Spleen (tissue), 11 donors: ENCODE results near the gene NHERF2. TPM values are rescaled to one million over a fixed set of nuclear protein-coding genes. Genes with fewer than 3 reads are reported as not detected.

Source experiments
- DNase-seq: peaks from one replicate; pipeline ENCODE4 v3.0.0-alpha.2; 2020
- H3K27ac ChIP-seq, 8 donors: fragments of 200-600 bp; sonication (generic) in 7 of 8; 1 replicate in 4 of 8; 2 replicates in 4 of 8; pipeline versions ENCODE4 v1.5.0 to v1.8.0; 2016 to 2021; ENCODE audit warnings: inconsistent platforms in 4 of 8, mild to moderate bottlenecking in 4 of 8, moderate library complexity in 1 of 8
- H3K27me3 ChIP-seq, 7 donors: fragments of 200-600 bp; sonication (generic) in 6 of 7; replicated peaks in 1 of 7; 1 replicate in 4 of 7; 2 replicates in 3 of 7; pipeline versions ENCODE4 v1.5.0 to v1.8.0; 2016 to 2021; ENCODE audit warnings: inconsistent platforms in 3 of 7, mild to moderate bottlenecking in 1 of 7
- H3K36me3 ChIP-seq, 6 donors: fragments of 200-600 bp; sonication (generic) in 5 of 6; 1 replicate in 4 of 6; 2 replicates in 2 of 6; pipeline versions ENCODE4 v1.5.0 to v1.8.0; 2016 to 2021; ENCODE audit warnings: inconsistent platforms in 2 of 6
- H3K4me1 ChIP-seq, 6 donors: fragments of 200-600 bp; sonication (generic) in 5 of 6; 1 replicate in 3 of 6; 2 replicates in 3 of 6; pipeline versions ENCODE4 v1.5.0 to v1.8.0; 2016 to 2021; ENCODE audit warnings: inconsistent platforms in 3 of 6
- H3K4me3 ChIP-seq, 8 donors: fragments of 200-600 bp; sonication (generic) in 7 of 8; 1 replicate in 4 of 8; 2 replicates in 4 of 8; pipeline versions ENCODE4 v1.5.0 to v1.8.0; 2016 to 2021; ENCODE audit warnings: inconsistent platforms in 4 of 8, mild to moderate bottlenecking in 4 of 8, moderate library complexity in 2 of 8
- H3K9me3 ChIP-seq, 8 donors: fragments of 200-600 bp; sonication (generic) in 7 of 8; 1 replicate in 4 of 8; 2 replicates in 4 of 8; pipeline versions ENCODE4 v1.5.0 to v1.8.0; 2016 to 2021; ENCODE audit warnings: inconsistent platforms in 4 of 8
- POLR2A ChIP-seq, 3 donors: fragments of 450-650 bp; IDR thresholded peaks; one replicate each; pipeline ENCODE4 v1.5.1; 2017; ENCODE audit warnings: antibody characterized with exemption in 3 of 3, mild to moderate bottlenecking in 1 of 3
- POLR2AphosphoS5 ChIP-seq, 3 donors: sonication (generic); formaldehyde crosslinking; IDR thresholded peaks; one replicate each; pipeline ENCODE4 v1.5.1; 2017; ENCODE audit warnings: antibody characterized with exemption in 3 of 3
- WGBS, 5 donors: extraction: QIAGEN DNeasy Blood & Tissue Kit in 3 of 5; methylation state at CpG; one replicate each; pipeline versions ENCODE4 v1.1.5 to v1.1.7; 2013 to 2018; 5-methylcytosine and 5-hydroxymethylcytosine counted together
- intact Hi-C: fragments of 100-400 bp; cut with DNase I; formaldehyde crosslinking; loops from one replicate; pipeline ENCODE4 v1.15.0; 2023; ENCODE audit warnings: low total_unique reads
- polyA plus RNA-seq, 3 donors: library from polyadenylated mRNA; stranded (reverse); fragments of 200-250 nt; gene quantifications; one replicate each; pipeline ENCODE4 v1.2.1, GENCODE V29; 2013
- total RNA-seq, 7 donors: library from RNA; depleted of rRNA in 3 of 7; stranded (reverse); fragments of >200 nt in 3 of 7; fragmentation: NEBNext Ultra II Directional in 4 of 7; extraction: Animal tissue kit (Norgen Biotek cat#: 25700) in 4 of 7; gene quantifications; one replicate each; pipeline versions ENCODE4 v1.1.0 to v1.2.1, GENCODE V29; 2016 to 2021
- TF ChIP-seq, protein P1 (sequence below), 11 experiments: fragments of 200-600 bp in 7 of 11; fragments of 450-650 bp in 4 of 11; sonication (generic) in 4 of 11; IDR thresholded peaks in 8 of 11; conservative IDR thresholded peaks in 3 of 11; 1 replicate in 7 of 11; 2 replicates in 4 of 11; pipeline versions ENCODE4 v1.4.0 to v1.8.0; 2016 to 2021; ENCODE audit warnings: antibody characterized with exemption in 11 of 11, inconsistent platforms in 4 of 11, mild to moderate bottlenecking in 1 of 11
- donor health status: healthy with polysubstance abuse.
- donor health status: DM: no; HTN: no; CAD: no; lungs with moderate emphysema.
- donor health status: DM: no; HTN: no; CAD: no.
- donor health status: Bipolar disorder and iron deficiency.
- donor health status: healthy.
- donor health status: DM: no; HTN: no; CAD: no.
- donor health status: DM: yes; HTN: yes; CAD: no.

NHERF2 gene
- total and polyA plus RNA-seq, 10 donors = 62.4 to 218 (median 112) TPM

DNA sequence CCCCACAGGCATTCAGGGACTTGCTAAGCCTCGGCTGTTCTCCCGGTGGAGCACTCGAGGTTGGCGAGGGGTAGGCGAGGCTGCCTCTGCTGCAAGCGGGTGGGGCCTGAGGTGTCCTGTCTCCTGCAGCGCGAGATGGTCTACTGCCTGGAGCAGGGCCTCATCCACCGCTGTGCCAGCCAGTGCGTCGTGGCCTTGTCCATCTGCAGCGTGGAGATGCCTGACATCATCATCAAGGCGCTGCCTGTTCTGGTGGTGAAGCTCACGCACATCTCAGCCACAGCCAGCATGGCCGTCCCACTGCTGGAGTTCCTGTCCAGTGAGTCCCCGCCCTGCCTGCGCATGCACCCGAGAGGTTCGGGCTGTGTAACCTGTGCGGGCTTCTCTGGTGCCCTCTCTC lies 47.4 kb downstream of the NHERF2 start:
- peaks cover 0 to 100% (median 89%) of the 10 kb centered on the region in 6 donors for H3K36me3 ChIP-seq
- intact Hi-C loops = no loop called here
- 90 to 98% (median 95%) methylated on average over 10 to 20 of the region's 20 CpGs for WGBS, 5 donors

DNA sequence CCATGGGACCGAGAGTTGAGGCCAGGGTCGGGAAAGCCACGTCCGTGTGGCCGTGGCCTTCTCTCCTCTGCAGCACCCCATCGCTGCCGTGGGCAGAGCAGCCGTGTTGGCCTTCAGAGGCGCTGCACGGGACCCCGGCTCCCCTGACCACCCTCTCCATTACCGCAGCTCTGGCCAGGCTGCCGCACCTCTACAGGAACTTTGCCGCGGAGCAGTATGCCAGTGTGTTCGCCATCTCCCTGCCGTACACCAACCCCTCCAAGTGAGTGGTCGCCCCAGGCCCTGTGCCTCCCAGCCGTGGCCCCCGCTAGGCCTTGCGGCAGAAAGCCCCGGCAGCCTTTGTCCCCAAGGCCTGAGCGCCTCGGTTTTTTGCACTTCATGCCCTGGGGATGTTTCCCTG lies 48.9 kb downstream of the NHERF2 start:
- intact Hi-C loops = no loop called here
- Histone ChIP-seq H3K9me3 (no peaks in the 10 kb centered on the region), H3K4me1 (no peaks in the 10 kb centered on the region), H3K27me3 (no peaks in the 10 kb centered on the region), H3K4me3 (no peak overlapping the region), H3K27ac (no peak overlapping the region), H3K36me3 (peaks cover 0 to 100% (median 93%) of the 10 kb centered on the region in 6 donors)
- no peak for DNase-seq
- WGBS, 5 donors = 93 to 97% (median 94%) methylated on average over 23 to 24 of the region's 24 CpGs
- no peak for TF ChIP-seq POLR2A (IDR thresholded peaks at IDR 0.05)
- peak in 1 of 3 donors; percentile 40 for TF ChIP-seq POLR2AphosphoS5 (IDR thresholded peaks at IDR 0.05)
- TF ChIP-seq, protein P1, sequence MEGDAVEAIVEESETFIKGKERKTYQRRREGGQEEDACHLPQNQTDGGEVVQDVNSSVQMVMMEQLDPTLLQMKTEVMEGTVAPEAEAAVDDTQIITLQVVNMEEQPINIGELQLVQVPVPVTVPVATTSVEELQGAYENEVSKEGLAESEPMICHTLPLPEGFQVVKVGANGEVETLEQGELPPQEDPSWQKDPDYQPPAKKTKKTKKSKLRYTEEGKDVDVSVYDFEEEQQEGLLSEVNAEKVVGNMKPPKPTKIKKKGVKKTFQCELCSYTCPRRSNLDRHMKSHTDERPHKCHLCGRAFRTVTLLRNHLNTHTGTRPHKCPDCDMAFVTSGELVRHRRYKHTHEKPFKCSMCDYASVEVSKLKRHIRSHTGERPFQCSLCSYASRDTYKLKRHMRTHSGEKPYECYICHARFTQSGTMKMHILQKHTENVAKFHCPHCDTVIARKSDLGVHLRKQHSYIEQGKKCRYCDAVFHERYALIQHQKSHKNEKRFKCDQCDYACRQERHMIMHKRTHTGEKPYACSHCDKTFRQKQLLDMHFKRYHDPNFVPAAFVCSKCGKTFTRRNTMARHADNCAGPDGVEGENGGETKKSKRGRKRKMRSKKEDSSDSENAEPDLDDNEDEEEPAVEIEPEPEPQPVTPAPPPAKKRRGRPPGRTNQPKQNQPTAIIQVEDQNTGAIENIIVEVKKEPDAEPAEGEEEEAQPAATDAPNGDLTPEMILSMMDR (IDR thresholded peaks at IDR 0.05 in 8 of 11, conservative IDR thresholded peaks at IDR 0.05 in 3 of 11) = no peak

More for the DNA sequence above, 47.4 kb downstream of the NHERF2 start:
- no peaks in the 10 kb centered on the region for H3K9me3 ChIP-seq
- DNase-seq = no peak
- H3K4me3 ChIP-seq = no peak overlapping the region
- H3K27me3 ChIP-seq = no peaks in the 10 kb centered on the region
- no peaks in the 10 kb centered on the region for H3K4me1 ChIP-seq
- no peak for TF ChIP-seq POLR2AphosphoS5 (IDR thresholded peaks at IDR 0.05)
- TF ChIP-seq POLR2A (IDR thresholded peaks at IDR 0.05) = no peak
- TF ChIP-seq, protein P1 (IDR thresholded peaks at IDR 0.05 in 8 of 11, conservative IDR thresholded peaks at IDR 0.05 in 3 of 11) = no peak
- no peak overlapping the region for H3K27ac ChIP-seq

DNA sequence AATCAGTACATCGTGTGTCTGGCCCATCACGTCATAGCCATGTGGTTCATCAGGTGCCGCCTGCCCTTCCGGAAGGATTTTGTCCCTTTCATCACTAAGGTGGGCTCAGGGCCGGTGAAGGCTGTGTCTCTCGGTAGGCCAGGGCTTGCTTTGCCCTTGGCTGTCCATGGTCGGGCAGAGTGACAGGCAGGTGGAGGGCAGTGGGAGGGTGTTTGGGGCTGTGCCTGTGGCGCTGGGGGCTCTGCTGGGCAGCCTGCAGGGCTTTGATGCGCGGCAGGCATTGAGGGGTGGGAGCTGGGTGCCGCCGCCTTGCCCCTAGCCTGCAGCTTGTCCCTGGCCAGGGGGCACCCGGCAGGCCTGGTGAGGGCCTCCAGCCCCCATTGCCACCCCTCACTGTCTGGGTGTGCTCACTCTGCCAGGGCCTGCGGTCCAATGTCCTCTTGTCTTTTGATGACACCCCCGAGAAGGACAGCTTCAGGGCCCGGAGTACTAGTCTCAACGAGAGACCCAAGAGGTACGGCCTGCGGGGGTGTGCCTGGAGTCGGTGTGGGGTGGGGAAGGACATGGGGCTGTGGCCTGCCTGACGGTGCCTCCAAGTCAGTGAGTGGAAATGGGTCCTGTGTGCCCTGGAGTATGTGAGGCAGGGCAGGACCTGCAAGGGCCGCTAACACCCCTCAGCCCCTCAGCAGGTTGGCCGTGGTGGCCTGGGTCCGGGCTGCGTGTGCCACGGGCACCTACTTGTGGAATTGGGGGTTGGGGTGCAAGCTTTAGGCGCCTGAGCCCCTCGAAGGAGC lies 49.6 kb downstream of the NHERF2 start:
- intact Hi-C loops = no loop called here
- no peak for DNase-seq
- TF ChIP-seq POLR2A (IDR thresholded peaks at IDR 0.05) (no peak), POLR2AphosphoS5 (IDR thresholded peaks at IDR 0.05) (no peak)
- TF ChIP-seq, protein P1 (IDR thresholded peaks at IDR 0.05 in 8 of 11, conservative IDR thresholded peaks at IDR 0.05 in 3 of 11) = no peak
- H3K36me3 ChIP-seq = peaks cover 0 to 100% (median 94%) of the 10 kb centered on the region in 6 donors
- 90 to 98% (median 97%) methylated on average over 19 to 28 of the region's 28 CpGs for whole genome bisulfite sequencing, 5 donors
- no peaks in the 10 kb centered on the region for H3K27me3 ChIP-seq
- no peak overlapping the region for H3K27ac ChIP-seq
- H3K4me1 ChIP-seq = peaks cover 0 to under 1% (median 0%) of the 10 kb centered on the region in 6 donors
- no peak overlapping the region for H3K4me3 ChIP-seq
- H3K9me3 ChIP-seq = no peaks in the 10 kb centered on the region

DNA sequence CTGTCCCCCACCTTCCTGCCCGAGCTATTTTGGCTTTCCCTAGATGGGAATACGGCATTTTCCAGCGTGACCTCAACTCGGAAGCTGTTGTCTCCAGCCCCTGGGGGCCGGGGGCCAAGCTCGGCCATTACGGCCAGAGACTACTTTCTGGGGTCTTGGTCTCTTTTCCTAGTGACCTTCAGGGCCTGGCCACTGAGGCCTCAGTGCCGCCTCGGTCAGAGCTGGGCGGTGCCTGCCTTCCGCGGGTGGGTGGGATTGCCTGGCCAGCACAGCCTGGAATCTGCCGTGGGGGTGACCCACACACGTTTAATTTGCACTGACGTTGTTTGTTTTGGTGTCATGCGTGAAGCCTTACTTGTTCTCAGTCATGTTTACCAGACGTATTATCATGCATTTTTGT lies 50.3 kb downstream of the NHERF2 start:
- intact Hi-C loops = no loop called here
- Histone ChIP-seq H3K4me1 (peaks cover 0 to 7% (median 3%) of the 10 kb centered on the region in 6 donors), H3K9me3 (no peaks in the 10 kb centered on the region), H3K36me3 (peaks cover 0 to 100% (median 94%) of the 10 kb centered on the region in 6 donors), H3K4me3 (no peak overlapping the region), H3K27me3 (no peaks in the 10 kb centered on the region), H3K27ac (no peak overlapping the region)
- TF ChIP-seq, protein P1 (IDR thresholded peaks at IDR 0.05 in 8 of 11, conservative IDR thresholded peaks at IDR 0.05 in 3 of 11) = no peak
- TF ChIP-seq POLR2A (IDR thresholded peaks at IDR 0.05) = no peak
- TF ChIP-seq POLR2AphosphoS5 (IDR thresholded peaks at IDR 0.05) = no peak
- 92 to 98% (median 95%) methylated on average over 17 of the region's 17 CpGs for WGBS, 5 donors
- no peak for DNase-seq
